H7 (cell line): ENCODE measurements around the gene AKT1S1. TPM values are rescaled to one million over a fixed set of nuclear protein-coding genes. Genes with fewer than 3 reads are reported as not detected.

ENCODE experiments used
- DNase-seq: peaks from one replicate; pipeline ENCODE4 v3.0.0; 2012
- H3K27me3 ChIP-seq: 2 replicates; pipeline ENCODE4 v1.6.0; 2011; ENCODE audit warnings: mild to moderate bottlenecking, low read length; ENCODE audit not compliant: control insufficient read depth, insufficient read depth
- H3K36me3 ChIP-seq: replicated peaks from 2 replicates; pipeline ENCODE4 v1.5.1; 2011; ENCODE audit warnings: low read length; ENCODE audit not compliant: control insufficient read depth, insufficient read depth
- H3K4me3 ChIP-seq: 2 replicates; pipeline ENCODE4 v1.5.1; 2011; ENCODE audit warnings: low read depth, mild to moderate bottlenecking, control low read depth, low read length, moderate library complexity; ENCODE audit not compliant: insufficient read depth
- total RNA-seq: library from RNA; depleted of rRNA; stranded (reverse); fragments of >200 nt; shearing (Covaris generic); gene quantifications from 2 replicates; pipeline ENCODE4 v1.2.3, GENCODE V29; 2014

Gene AKT1S1
- total RNA-seq, 1 experiment from 2014 or later = 12.9 TPM

DNA sequence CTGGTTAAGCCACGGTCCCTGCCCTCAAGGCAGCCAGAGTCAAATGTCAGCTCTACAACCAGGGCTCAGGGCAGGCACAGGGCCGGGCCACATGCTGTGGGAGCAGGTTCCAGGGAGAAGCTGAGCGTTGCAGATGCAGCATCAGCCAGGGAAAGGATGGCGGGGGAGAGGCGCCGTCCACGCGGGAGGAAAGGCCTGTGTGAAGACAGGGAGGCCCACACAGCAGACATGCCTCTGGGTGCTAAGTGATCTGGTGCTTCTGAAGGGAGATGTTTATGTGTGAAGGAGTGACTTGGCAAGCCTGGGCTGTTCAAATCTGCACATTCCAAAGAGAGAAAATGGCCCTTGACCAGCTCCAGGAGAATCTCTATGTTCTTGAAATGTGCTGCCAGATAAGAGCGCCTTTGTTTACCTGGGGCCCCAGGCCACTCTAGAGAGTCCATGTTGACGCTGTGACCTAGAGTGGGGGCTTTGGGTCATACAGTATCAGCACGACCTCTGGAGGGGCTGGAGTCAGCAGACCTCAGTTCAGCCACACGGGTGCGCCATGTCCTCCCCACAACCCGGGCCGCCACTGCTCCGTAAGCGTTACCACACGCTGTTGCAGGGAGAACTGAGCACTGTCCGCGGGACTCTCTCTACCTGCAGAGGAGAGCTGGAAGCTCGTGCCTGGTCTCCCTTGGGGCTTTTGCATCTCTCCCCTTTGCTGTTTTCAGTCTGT lies 36.0 kb upstream of the AKT1S1 start:
- H3K4me3 ChIP-seq = no peak overlapping the region
- DNase-seq = peak; percentile 84
- peaks cover 29% of the 10 kb centered on the region for H3K36me3 ChIP-seq
- no peaks in the 10 kb centered on the region for H3K27me3 ChIP-seq

DNA sequence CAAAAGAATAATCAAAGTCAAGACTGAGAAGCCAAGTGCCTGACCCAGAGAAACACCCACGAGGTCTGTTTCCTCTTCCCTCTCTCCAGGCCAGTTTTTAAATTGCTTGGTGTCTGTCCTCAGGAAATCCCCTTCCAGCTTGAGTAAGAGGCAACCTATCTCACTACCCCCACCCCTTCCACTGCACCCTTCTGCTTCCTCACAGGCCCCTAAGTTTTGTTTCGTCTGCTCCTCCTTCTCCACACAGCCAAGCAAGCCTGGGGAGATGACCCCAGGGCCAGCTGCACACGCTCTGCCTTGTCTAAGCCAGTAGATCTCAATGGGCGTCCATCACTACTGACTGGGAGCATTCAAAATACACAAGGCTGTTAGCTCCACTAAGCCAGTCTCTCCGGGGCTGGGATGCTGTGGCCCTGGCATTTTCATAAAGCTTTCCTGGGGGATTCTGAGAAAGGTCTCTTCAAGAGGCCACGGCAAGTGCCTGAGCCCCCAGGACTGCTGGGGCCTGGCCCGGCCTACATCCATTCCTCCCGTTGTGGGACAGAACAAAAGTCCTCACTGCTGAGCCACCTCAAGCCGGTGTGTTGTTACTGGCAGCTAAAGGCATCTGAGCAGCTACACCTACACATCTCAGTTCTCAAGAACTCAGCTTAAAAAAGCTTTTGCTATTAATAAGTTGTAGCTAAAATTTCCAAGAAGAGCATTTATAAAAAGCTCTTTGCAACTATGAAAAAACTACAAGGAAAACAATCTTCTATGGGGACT lies 34.4 kb upstream of the AKT1S1 start:
- no peak for DNase-seq
- Histone ChIP-seq H3K27me3 (no peaks in the 10 kb centered on the region), H3K36me3 (peaks cover 29% of the 10 kb centered on the region), H3K4me3 (no peak overlapping the region)

DNA sequence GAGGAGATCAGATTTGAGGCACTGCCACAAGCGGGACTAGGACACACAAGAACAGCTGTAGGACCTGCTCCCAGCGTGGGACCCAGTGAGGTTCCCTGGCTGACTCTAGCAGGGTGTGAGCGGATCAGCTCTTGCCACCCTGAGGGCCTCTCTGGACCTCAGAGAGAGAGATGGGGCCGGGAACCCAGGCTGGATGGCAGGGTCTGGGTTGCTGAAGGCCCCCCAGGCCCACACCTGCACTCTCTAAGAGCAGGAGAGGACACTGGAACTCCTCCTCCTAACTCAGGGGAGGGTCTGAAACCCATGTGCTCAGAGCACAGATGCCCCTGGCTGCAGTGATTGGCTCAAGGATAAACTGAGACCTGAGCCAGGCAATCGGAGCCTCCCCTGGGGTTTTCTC lies 33.0 kb upstream of the AKT1S1 start:
- Histone ChIP-seq H3K27me3 (no peaks in the 10 kb centered on the region), H3K4me3 (no peak overlapping the region), H3K36me3 (peaks cover 25% of the 10 kb centered on the region)
- no peak for DNase-seq

DNA sequence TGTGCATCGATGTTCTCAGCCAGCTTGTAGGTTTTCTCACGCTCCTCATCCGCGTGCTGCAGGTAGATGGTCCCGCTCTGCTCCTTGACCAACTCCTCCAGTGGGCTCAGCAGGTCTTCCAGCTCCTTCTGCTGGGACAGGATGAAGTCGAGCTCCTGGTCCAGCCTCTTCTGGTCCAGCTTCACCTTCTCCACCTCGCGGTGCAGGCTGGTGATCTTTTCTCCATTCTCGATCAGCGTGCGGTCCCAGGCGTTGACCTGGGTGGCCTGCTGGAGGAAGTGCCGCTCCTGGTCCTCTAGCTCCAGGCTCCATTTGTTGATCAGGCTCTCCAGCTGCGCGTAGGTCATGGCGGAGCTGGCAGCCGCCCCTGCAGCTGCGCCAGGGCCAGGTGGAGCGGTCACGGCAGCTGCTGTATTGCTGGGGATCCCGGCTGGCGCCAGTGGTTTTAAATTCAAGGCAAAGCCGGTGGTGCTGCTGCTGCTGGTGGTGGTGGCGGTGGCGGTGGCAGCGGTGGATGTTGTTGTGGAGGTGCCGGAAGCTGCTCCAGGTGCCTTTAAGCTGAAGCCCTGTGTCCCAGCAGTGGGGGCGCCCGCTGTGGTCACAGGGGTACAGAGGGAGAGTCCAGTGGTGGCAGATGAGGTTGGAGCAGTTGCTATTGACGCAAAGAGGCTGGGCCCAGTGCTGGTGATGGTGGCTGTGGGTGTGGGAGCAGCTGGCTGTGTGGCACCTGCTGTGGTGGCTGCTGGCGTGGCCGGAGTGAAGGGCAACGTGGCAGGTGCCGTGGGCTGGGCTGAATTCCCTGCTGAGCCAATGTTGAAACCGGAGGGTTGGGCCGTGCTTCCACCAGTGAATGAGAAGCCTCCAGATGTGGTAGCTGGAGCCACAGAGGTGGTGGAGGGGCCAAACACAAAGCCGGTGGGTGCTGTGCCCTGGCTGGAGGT lies 31.6 kb upstream of the AKT1S1 start:
- Histone ChIP-seq H3K36me3 (peaks cover 20% of the 10 kb centered on the region), H3K4me3 (no peak overlapping the region), H3K27me3 (no peaks in the 10 kb centered on the region)
- DNase-seq = no peak

DNA sequence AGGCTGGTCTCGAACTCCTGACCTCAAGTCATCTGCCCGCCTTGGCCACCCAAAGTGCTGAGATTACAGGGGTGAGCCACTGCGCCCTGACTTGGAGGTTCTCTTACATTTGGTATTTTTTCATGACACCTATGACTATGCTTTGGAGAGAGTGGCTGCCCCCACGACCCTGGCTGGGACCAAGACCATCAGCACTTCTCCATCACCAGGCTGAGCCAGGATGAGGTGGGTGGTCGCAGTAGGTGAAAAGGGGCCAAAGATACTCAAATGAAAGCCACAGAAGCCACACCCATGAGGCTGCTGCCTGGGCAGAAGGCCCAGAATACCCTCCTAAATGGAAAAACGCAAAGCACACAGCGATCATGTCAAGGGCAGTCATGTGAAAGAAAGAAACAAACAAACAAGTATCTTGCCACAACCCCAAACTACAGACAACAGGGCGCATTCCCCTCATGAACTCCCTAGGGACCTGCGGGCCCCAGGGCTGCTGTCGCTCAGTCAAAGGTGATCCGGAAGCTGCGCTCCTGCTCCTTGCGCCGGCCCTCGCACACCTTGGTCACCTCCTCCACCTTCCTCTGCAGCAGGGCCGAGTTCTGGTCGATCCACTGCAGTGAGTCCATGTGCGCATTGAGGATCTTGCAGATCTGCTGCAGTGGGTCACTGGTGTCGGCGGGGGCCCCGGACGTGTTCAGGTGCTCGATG lies 30.7 kb upstream of the AKT1S1 start:
- no peak for DNase-seq
- peaks cover 16% of the 10 kb centered on the region for H3K36me3 ChIP-seq
- H3K27me3 ChIP-seq = no peaks in the 10 kb centered on the region
- no peak overlapping the region for H3K4me3 ChIP-seq

DNA sequence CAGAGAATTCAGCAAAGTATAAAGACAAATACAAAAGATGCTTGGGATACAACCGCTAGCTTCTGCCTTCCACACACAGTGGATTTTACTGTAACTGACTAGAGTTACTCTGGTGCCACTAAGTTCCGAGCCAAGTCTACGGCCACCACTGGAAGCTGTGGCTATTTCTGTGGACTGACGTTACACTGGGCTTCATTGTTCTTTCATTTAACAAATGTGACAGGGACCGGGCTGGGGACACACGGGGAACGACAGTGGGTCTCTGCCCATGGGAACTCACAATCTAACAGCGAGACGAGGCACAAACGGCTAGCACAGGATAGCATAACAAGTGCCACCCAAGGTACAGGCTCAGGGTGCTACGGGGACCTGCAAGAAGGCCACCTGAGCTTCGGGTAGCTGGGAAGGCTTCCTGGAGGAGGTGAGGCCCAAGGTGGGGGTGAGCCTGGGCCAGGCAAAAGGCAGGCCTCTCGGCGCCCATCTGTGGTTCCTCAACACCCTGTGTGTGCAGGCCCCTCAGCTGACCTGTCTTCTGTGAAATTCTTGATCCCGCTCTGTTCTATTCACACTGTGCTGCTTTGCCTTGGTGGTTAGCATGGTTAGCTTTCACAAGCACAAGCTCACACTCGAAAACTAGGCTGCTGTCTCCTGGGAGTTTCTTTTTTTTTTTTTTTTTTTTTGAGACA lies 29.9 kb upstream of the AKT1S1 start:
- H3K4me3 ChIP-seq = no peak overlapping the region
- no peak for DNase-seq
- peaks cover 16% of the 10 kb centered on the region for H3K36me3 ChIP-seq
- H3K27me3 ChIP-seq = no peaks in the 10 kb centered on the region

DNA sequence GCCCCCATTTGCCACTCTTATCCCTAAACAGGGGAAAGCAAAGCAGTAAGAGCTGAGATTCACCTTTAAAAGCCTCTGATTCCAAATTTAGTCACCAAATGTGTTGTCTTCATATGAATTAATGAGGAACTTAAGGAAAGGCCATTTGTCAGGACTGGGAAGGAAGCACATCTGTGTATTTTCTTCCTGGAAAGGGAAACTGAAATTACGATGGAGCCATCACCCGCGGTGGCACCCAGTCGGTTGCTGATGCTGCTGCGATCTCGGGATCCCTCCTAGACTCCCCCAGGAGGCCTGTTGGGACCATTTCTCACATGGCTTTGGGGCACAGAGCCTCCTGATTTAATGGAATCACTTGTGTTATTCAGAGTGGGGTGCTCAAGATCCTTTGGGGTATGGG lies 27.0 kb upstream of the AKT1S1 start:
- Histone ChIP-seq H3K4me3 (no peak overlapping the region), H3K27me3 (no peaks in the 10 kb centered on the region), H3K36me3 (peaks cover 11% of the 10 kb centered on the region)
- DNase-seq = no peak

DNA sequence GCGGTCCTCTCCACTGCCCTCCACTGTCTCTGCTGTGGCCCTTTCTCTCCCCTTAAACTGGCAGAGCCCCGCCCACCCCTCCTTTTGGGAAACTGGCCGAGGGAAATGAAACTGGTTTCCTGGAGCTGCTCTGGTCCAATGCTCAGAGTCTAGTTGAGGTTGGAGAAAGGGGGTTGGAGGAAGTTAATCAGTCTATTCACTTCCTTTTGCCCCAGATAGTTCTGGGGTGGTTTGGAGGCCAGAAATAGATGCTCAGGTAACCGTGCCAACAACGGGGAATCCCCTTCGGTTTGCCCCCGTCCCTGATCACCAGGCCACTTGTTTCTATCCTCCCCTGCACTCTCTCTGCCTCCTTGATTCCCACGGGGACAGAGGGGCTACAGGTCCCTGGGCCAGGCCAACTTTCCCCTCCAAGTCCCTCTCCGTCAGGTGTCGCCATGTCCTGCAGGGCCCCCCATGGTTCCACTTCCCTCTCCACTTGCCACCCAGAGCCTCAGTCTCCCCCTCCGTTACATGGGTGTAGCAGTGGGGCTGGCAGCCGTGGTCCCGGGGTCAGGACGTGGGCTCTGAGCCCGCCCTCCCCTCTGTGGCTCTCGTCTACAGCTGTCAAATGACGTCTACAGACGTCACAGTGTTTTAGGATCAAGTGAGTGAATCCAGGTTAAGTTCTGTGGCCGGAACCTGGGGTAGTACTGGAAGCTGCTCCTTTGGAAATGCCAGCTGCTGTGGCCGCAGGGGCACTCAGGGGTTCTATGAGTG lies 19.9 kb upstream of the AKT1S1 start, which contains the start of gene IL4I1:
Gene IL4I1 (minus strand): TSS at position 25 of the 759 bp plus-strand sequence. CDS start 727 bp downstream, outside the sequence.
- Histone ChIP-seq H3K4me3 (no peak within 1 kb of the TSS), H3K36me3 (no peaks in the 10 kb centered on the region), H3K27me3 (no peaks in the 10 kb centered on the region)
- peak; percentile 78 for DNase-seq

DNA sequence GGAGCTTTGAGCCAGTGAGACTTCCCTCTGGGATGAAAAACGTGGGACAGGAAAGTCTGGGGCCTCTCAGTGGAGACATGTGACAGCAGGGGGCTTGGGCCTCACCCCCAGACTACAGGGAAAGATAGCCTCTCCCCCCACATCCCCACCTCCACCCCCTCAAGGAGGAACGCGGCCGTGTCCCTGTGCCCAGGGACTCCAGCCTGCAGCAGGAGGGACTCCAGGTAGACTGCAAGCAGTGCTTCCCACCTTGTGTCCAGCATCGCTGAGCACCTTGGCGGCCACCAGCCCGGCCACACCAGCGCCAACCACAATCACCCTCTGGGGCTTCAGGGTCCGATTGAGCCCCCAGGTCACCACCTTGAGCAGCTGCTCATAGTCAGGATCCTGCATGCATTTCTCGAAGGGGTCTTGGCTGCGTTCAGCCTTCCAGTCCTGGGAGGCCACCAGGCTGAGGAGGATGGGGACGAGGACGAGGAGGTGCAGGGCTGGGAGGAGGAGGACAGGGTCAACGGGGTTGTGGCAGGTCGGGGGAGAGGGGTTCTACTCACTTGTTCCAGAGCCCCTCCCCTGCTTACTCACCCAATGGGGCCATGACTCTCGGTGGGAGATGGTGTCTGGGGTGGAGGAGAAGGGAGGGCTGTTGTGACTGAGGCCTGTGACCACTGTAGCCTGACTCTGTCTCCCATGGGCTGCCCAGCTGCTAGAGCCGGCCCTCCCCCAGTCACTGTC lies 18.6 kb upstream of the AKT1S1 start:
- Histone ChIP-seq H3K27me3 (no peaks in the 10 kb centered on the region), H3K4me3 (no peak overlapping the region), H3K36me3 (no peaks in the 10 kb centered on the region)
- peak; percentile 52 for DNase-seq

DNA sequence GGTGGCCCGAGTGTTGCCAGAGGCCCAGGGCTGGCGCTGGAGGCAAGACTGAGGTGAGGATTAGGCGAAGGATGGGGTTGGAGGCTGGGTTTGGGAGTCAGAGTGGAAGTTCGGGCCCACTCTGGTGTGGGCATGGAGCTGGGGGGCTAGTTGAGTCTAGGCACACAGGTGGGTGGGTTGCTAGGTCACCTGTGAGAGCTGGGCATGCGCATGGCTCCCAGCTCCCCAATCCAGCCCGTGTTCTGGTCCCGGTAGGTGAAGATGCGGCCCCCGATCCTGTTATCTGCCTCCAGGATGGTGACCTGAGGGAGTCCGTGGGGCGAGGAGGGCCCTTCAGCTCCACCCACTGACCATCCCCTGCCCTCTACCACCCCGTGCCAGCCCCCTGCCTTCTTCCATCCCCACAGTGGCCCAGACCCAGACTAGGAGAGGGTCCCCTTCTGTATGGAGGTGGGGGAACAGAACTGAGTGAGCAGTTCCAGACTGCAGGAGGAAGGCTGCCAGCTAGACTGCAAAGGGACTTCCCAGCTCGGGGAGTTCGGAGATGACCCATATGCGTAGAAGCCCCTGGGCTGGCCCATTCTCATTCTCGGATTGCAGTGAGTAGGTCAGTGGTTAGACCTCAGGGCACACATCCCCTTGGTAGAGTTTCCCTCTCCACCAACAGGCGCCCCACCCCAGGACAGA lies 17.9 kb upstream of the AKT1S1 start:
- DNase-seq = peak; percentile 58
- H3K4me3 ChIP-seq = no peak overlapping the region
- no peaks in the 10 kb centered on the region for H3K36me3 ChIP-seq
- H3K27me3 ChIP-seq = no peaks in the 10 kb centered on the region

DNA sequence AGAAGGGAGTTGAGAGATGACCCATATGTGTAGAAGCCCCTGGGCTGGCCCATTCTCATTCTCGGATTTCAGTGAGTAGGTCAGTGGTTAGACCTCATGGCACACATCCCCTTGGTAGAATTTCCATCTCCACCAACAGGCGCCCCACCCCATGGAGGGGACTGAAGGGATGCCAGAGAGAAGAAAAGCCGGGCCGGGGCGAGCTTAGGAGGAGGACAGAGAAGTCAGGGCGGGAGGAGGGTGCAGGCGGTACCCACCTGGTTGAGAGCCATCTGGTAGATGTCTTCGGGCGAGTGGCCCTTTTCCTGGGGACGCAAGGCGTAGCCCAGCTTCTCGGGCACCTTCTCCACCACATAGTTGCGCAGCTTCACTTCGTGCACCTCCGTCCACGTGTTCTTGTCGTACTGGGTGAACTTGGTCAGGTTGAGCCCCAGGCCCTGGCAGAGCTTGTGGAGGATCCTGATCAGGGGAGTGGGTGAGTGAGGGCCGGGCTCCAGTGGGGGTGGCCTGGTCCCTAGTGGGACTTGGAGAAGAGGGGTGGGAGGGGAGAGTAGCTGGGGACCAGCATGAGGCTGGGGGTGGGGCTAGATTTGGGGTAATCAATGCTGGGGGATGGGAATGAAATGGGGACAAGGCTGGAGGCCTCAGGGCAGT lies 17.0 kb upstream of the AKT1S1 start:
- peaks cover 2% of the 10 kb centered on the region; the same call in 1 of the 2 replicates for H3K27me3 ChIP-seq
- H3K4me3 ChIP-seq = no peak overlapping the region
- H3K36me3 ChIP-seq = no peaks in the 10 kb centered on the region
- no peak for DNase-seq

DNA sequence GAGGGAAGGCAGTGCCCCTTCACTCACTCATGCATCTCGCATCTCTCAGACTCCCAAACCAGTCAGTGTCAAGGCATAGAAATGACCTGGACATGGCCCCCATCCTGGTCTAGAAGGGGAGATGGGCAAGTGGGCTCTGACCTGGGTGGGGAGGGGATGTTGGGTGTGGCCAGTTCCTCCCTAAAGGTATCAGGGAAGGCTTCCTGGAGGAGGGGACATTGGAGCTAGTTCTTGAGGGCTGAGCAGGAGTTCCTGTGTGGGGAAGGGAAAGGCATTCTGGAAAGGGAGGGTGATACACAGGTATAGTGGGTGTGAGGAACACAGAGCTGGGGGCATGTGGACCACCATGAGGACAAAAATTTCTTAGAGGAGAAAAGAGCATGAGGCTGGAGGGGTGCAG lies 15.6 kb upstream of the AKT1S1 start:
- no peak for DNase-seq
- Histone ChIP-seq H3K27me3 (peaks cover 2% of the 10 kb centered on the region; the same call in 1 of the 2 replicates), H3K36me3 (no peaks in the 10 kb centered on the region; the same call in 1 of the 2 replicates), H3K4me3 (no peak overlapping the region)
